ENCODE data around the gene CDH22.
A peak's percentile ranks its signal among the peaks of the same experiment; 100 is the strongest.

CDH22 gene

DNA sequence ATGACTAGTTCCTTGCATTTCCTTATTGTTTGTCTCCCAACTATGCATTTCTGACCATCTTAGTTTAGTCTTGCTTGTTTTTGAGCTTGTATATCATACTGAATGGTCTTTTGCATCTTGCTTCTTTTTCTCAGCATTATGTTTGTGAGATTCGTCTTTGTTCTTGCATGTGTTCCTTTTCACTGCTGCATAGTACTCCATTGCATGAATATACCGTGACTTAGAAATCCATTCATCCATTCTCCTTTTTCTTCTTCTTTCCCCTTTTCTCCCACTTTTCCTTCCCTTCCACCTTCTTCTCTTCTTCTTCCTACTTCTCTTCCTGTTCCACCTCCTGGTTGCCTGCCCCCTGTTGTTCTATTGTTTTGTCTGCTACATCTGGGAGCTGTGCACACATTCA is 42.8 kb downstream of the CDH22 start:
- DNase-seq = peak; percentile 31

DNA sequence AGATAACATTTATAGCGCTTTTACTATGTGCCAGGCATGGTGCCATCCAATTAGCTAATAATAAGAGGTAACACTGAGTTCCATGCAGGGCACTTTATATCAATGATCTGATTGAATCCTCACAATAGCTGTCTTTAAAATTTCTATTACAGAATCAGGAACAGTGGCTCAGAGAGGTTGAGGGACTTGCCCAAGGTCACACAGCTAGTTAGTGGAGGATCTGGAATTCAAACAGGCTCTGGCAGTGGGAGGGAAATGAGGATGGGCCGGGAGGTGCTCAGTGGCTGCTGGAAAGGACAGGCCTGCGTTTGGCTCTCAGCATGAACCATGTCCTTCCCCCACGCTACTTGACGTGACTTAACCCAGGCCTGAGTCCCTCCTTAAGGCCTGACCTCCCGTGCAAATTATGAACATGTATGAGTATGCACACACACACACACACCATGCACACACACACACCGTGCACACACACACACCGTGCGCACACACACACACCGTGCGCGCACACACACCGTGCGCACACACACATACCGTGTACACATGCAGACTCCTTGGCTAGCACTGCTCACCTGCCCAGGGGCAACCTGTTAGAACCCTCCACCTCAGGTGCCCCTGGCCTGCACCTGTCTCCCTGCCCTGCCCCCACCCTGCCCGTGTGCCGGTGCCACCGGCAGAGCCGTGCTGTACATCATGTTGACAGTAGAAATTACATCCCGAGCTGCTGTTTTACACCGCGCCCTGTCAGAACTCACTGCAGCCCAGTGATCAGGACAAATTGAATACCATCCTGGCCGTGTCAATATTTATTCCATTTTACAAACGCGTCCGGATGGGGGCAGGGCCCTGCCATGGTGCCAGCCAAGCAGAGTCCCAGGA is 43.7 kb downstream of the CDH22 start:
- peak; percentile 85 for DNase-seq

DNA sequence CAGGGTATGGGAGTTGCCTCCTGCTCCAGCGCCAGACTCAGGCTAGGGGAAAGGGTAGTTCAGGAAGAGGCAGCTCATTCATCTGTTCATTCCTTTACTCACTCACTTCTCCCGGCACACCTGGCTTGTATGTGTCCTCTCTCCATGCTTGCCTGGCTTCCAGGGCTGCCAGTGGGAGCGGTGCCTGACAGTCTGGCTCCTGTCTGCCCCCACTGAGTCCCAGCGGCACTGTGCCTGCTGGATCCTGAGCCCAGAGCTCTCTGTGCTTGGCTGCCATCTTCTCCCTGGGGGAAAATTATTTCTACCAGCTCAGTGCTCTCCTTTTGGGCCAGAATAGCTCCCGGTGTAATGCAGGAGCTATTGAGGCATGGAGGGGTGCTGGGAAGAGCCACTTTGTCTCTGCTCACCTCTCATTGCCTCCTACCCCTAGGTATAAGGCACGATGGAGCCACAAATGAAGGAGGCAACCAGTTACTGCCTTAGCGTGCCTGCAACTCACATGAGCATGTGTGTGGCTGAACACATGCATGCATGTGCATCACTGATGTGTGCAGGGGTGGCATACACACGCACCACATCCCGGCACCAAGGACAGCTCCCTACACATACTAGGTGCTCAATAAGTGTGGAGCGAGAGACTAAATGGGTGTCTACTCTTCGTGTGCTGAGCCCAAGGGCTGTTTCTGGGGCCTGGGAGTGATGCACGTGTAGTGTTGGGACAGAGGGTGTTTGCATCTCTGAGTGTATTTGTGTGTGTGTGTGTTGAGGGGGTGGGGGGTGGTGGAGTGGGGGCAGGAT is 46.6 kb downstream of the CDH22 start:
- DNase-seq = peak; percentile 78

DNA sequence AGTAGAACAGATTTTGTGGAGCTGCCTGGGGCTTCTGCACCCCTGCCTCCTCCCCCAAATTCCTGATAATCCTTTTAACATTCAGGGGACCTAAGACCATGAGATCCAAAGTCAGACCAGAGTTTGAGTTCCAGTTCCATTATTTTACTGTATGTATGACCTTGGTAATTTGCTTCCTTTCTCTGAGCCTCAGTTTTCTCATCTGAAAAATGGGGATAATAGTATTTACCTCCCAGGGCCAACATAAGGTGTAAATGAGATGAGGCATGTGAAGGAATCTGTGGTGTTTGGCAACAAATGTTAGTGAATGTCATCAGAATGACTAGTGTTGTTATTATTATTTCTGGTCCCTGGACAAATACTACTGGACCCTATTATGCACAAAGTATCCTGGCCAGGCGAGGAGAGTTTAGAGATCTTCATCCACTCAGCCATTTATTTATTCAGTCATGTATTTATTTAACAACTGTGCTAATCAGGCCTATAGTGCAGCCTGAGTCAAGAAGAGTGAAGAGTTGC is 47.3 kb downstream of the CDH22 start:
- no peak for DNase-seq

DNA sequence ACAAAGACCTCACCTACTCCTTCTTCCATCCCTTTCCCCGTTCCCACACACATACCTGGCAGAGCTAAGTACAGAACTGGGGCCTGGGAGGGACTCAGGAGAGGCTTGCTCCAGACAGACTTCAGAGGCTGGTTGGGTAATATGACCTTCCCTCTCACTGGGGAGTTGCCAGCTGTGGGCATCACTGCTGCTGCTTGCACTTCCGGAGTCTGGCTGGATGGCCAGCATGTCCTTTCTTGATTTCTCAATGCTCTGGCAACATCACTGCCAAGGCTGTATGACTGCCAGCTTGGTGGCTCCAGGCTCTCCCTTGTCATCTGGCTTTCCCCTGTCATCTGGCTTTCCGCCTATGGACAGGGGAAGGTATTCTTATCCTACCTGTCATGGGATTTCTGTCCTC is 47.8 kb downstream of the CDH22 start:
- DNase-seq = peak; percentile 43

DNA sequence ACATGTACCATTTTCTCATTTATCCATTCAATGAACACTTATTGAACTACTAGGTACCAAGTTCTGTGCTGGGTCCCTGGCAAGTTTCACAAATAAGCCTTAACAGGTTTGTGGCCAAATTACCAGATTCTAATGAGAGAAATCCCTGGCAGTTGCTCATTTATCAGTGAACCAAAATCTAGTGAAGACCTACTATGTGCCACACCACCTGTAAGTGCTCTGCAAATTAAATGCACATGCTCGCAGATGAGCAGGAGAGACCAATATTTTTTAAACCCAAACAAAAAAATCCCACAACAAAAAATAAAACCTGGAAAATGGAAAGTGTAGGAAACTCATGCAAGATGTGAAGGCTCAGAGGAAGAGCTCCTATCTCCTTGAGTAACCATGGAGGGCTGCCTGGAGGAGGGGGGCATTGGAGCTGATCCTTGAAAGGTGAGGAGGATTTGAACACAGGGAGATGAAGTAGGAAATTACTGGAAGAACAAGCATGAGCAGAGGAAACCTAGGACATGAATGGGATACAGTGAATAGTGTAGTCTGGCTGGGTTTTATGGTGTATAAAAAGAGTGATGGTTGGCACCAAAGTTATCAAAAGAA is 48.9 kb downstream of the CDH22 start:
- no peak for DNase-seq

DNA sequence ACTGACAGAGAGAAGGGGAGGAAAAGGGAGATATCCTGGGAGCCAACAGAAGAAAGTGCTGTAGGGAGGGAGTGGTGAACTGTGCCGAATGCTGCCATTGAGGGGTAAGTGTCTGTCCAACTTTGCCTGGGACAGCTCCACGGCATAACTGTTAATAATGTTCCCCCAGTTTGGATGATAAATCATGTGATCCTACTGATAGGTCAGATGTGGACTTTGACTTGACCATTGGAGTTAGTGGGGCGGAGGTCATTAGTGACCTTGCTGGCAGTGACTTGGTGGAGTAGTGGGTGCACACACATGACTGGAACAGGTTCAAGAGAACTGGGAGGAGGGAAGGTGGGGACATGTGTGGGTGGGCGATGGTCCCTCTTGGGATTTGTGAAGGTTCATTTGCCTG is 50.4 kb downstream of the CDH22 start:
- DNase-seq = no peak

DNA sequence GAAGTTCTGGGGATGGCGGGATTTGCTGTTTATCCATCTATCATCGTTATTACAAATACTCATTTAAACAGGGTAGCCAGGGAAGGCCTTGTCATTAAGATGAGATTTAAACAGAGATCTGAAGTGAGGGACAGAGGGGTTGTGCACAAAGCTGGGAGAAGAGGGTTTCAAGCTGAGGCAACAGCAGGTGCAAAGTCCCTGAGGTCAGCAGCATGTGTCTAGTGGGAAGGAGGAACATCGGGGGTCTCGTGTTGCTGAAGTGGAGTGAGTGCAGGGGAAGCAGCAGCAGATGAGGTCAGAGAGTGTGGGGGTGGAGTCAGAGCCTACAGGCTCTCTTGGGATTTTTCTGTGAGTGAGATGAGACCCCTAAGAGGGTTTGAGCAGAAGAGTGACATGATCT is 52.0 kb downstream of the CDH22 start:
- DNase-seq = no peak

DNA sequence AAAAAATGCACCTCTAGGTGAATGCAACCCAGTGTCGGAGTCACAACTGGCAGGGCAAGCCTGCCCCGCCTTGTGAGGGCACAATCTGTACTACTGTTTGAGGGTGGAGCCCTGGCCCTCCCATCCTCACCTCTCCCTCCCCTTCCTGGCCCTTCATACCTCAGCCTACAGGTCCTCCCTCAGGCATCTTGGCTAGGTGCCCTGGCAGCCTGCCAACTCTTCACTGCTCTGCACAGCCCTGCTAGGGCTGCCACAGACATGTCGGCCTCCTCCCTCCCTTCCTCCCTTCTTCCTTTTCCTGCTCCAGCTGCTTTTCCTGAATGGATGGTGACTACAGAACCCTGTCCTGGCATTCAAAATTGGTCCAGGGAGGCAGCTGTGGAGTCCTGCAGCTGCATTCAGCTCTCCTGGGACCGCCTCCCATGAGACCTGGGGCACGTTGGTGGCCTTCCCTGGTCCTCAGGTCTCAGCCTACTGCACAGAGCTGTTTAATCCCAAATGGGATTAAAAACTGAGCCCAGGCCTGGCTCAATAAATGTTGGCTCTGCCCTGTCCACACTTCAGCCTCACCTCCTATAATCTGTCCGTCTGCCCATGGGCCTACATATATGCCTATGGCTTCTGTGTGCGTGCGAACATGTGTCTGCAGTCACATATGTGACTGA is 52.7 kb downstream of the CDH22 start:
- peak; percentile 95 for DNase-seq

DNA sequence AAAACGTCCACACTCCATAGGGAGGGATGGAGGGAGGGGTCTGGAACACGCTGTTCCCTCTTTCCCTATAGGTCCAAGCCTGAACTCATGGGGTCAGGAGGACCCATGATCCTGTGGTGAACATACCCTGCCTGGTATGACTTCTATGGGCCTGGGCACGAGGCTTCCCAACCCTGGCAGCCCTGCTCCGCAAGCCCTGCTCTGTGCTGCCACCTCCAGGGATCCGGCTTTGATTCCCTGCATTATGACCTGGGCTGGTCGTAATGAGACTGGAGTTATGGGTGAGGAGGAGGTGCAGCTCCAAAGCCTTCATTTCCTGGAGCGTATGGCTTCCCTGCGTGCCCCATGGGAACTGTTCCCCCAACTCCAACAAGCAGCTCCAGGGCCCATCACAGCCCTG is 54.9 kb downstream of the CDH22 start:
- DNase-seq = peak; percentile 79

DNA sequence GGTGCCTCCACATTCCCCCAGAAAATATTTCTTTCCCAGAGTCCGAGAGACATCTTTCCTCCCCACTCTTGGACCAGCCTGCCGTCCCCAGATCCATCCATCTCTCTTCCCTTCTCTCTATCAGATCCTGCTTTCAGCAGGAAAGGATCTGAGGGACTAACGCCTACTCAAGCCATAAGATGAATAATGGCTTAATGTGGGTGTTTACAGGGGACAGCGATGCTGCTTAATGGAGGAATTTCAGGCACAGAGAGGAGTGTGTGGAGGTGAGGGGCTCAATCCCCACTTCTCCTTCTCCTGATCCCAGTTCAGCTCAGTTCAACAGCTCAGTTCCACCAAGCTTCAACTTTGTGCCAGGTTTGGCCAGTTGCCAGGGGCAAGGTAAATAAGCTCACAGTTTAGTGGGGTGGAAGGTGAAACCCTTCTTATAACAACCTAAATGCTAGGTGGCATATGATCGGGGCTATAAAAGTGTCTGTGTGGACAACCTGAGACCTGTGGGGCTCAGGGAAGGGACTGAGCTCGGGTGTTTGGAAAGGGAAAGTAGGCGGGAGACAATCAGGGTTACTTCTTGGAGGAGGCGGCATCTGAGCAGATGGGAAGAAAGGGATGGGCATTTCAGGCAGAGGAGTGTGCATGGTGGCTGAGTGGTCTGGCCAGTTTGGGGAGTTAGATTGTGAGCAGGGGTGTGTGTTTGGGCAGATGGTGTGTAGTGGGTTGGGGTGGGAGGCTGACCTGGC is 55.8 kb downstream of the CDH22 start:
- peak; percentile 75 for DNase-seq

DNA sequence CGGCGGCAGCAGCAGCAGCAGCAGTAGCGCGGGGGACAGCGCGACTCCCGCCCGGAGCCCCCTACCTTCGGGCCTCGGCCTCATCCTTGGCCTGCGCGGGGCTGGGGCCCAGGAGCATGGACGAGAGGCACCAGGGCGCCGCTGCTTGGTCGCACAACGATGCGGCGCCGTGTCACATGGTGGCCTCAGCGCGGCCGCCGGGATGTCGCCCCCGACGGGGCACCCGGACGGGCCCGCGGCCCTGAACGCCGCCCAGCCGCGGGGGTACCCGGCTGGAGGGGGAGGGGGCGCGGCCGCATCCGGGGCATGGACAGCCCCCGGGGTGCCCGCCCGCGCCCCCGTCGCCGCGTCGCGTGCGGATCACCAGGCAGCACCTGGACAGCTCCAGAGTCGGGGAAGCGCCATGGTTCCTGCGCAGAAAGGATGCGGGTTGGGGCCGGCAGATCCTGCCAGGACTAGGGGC is 57.1 kb downstream of the CDH22 start:
- DNase-seq = no peak

DNA sequence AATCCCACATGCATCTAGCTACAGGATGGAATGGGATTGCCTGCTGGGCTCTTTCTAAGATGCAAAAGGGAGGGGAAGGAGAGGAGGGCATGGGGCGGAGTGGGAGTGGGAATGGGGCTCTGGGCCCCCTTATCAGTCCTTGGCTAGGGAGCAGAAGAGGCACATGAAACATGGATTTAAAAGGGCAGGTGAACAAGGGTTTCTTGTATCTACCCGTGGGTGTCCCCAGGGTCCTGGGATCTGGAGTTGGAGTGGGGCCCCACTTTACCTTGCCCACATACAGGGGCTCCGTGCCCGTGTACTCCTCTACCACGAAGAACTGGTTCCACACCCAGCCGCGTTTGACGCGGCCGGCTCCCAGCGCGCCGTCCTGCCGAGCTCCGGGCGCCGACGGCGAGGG is 57.5 kb downstream of the CDH22 start:
- no peak for DNase-seq

DNA sequence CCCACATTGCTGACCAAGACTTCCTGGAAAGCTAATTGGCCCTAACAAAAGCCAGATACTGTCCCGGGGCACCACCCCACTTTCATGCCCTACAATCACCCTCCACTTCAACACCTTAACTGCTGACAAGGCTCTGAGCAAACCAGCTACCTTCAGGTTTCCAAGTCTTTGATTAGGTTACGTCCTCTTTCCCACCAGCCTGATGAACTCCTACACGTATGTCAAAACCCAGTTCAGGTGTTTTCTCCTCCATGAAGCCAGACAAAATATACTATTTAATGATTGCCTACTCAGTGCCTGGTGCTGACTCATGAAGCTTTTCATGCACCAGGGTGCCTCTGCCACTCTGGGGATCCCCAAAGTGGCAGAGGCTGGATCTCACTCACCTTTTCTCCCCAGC is 58.6 kb downstream of the CDH22 start:
- DNase-seq = no peak

DNA sequence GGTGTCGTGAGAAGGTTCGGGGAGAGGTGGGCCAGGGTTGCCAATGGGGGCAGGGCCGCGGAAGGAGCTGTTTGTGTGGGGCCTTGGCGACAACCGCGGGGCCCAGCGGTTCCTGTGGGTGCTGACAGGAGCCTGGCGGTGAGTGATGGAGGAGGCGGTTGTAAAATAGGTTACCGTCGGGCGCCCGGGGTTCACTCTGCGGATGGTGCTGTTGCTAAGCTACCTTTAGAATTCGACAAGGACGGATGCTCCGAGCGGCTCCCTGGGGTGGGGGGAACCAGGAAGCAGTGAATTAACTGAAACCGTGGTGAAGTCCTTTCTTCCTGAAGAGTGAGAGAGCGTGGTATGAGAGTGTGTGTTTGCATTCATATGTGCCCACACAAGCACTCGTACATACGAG is 61.7 kb downstream of the CDH22 start:
- no peak for DNase-seq

DNA sequence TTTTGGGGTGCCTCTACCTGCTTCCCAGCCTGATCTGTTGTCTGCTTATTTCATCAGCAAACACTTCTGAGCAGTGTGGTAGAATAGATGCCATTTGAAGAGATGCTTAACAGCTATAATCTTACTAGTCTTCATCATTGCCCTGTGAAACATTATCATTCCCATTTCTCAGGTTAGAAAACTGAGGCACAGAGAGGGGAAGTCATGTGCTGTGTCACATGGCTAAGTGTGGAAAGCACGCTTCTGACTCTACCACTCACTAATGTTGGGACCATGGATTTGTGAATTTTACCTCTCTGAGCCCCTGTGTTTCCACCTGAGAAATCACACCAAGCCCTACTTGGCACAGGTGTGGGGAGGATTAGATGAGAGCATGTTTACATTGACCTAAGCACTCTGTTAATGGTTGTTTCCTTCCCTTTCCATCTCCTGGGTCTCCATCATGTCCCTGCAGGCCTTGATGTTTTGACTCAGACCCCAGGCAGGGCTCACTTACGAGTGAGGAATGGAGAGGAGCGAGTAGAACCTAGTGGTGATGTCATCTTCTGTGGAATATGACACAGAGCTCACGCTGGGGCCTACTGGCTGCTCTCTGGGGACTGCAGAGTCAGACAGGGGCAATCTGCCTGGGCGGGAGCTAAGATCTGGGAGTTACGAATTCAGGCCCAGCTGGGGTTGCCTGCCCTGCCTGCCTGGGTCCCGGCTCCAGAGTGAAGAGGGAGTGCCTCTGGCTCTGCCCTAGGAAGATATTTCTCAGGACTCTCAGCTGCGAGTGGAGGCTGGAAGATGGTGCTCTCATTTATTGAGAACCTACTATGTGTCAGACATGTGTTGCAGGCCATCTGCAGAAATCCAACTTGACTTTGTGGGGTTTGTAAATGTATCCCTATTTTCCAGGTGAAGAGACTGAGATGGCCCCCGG is 64.3 kb downstream of the CDH22 start:
- peak; percentile 93 for DNase-seq

DNA sequence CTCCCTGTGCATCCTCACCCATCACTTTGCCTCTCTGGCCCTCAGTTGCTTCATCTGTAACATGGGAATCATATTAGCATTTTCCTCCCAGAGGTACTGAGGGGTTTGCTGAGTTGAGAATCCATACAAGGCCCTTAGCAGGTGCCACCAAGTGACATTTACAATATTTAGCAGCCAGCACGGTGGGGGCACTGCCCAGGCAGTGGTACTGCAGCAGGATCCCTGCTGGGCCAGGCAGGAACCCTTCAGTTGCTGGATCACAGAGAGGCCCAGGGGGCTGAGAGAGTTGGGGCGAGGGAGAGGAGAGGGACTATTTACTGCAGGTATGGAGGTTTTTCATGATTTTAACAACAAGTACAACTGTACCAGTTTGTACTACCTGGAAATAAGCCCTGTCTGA is 65.9 kb downstream of the CDH22 start:
- no peak for DNase-seq

DNA sequence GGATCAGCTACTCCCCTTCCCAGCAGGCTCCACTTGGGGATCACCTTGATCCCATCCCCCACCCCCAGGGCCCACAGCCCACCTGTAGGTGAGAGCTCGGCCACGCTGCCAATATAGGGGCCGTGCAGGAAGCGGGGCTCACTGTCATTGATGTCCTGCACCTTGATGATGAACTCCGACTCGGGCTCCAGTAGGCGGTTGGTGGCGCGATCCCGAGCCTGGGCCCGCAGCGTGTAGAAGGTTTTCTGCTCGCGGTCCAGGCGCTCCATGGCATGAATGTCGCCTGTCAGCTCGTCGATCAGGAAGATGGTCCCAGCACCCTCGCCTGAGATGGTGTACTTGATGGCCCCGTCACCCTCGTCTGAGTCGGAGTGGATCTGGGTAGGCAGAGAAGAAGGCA is 67.4 kb downstream of the CDH22 start:
- no peak for DNase-seq

DNA sequence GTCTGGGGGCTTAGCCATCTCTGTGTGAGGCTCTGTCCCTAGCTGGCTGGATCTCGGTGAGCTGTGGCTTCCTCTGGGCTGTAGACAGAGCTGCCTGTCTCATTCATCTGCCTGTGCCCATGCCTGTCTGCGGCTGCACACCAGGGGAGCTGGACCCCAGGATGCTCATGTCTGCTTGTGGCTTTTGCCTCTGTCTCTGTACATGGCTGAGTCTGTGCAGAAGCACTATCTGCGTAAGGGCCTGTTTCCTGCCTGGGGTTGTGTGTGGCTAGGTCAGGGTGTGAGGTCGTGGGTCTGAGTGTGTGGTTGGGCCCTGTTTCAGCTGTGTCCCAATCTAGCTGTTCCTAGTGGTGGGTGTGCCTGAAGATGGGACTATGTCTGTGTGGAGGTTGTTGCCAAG is 68.2 kb downstream of the CDH22 start:
- DNase-seq = no peak

DNA sequence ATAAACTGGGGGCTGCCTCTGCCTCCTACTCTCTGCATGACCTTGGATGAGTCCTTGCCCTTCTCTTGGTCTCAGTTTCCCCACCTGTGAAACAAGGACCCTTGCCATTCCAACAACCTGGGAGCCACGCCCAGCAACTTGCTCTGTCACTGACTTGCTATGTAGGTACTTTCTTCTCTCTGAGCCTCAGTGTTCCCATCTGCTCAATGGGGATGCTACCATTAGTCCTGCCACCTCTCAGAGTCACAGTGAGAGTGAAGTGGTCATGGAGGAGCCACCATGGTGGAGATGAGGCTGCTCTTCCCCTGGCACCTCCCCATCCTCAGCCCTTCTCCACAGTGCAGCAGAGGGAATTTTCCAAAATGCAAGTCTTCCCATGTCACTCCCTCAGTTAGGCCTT is 70.6 kb downstream of the CDH22 start:
- no peak for DNase-seq

DNA sequence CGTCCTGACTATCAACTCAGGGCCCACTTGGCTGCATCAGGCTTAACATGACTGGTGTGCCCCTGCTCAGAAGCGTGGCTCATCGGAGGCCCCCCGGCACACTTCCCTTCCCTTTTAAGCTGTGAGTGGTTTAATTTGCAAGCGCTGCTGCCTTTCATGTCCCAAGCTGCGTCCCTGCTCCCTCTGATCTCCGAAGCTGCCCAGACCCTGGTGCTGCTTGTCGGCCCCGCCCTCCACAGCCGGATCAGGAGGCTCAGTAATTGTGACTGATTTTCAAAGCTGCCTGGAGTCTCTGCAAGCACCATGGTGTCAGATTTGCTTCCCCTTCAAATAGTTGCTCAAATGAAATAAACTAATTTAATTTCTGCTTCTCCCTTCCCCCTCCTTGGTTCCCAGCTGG is 71.1 kb downstream of the CDH22 start:
- DNase-seq = no peak
